ENCODE data around the gene KCNK7.

GRCh38 chr11:65643971-65644370 lies 48.4 kb upstream of the KCNK7 start:
- TF ChIP-seq CTCF (IDR thresholded peaks at IDR 0.05; ENCODE audit: insufficient read depth, low read length, poor library complexity, severe bottlenecking) (no peak), EZH2phosphoT487 (conservative IDR thresholded peaks at IDR 0.05; ENCODE audit: low read length) (no peak)
